HG03521 (cell line): ENCODE measurements around the gene FGD3.
"Not testable (repeated sequence)": the region's sequence is repeated elsewhere in the genome, so short reads cannot be mapped to it uniquely, and the experiment has no call there.

ENCODE experiments used
- ATAC-seq: cut with Tn5 transposase; IDR thresholded peaks from one replicate; pipeline ENCODE4 v1.9.1; 2021; ENCODE audit warnings: mild to moderate bottlenecking, moderate library complexity; ENCODE audit not compliant: unreplicated experiment

FGD3 gene, protein sequence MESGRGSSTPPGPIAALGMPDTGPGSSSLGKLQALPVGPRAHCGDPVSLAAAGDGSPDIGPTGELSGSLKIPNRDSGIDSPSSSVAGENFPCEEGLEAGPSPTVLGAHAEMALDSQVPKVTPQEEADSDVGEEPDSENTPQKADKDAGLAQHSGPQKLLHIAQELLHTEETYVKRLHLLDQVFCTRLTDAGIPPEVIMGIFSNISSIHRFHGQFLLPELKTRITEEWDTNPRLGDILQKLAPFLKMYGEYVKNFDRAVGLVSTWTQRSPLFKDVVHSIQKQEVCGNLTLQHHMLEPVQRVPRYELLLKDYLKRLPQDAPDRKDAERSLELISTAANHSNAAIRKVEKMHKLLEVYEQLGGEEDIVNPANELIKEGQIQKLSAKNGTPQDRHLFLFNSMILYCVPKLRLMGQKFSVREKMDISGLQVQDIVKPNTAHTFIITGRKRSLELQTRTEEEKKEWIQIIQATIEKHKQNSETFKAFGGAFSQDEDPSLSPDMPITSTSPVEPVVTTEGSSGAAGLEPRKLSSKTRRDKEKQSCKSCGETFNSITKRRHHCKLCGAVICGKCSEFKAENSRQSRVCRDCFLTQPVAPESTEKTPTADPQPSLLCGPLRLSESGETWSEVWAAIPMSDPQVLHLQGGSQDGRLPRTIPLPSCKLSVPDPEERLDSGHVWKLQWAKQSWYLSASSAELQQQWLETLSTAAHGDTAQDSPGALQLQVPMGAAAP

DNA sequence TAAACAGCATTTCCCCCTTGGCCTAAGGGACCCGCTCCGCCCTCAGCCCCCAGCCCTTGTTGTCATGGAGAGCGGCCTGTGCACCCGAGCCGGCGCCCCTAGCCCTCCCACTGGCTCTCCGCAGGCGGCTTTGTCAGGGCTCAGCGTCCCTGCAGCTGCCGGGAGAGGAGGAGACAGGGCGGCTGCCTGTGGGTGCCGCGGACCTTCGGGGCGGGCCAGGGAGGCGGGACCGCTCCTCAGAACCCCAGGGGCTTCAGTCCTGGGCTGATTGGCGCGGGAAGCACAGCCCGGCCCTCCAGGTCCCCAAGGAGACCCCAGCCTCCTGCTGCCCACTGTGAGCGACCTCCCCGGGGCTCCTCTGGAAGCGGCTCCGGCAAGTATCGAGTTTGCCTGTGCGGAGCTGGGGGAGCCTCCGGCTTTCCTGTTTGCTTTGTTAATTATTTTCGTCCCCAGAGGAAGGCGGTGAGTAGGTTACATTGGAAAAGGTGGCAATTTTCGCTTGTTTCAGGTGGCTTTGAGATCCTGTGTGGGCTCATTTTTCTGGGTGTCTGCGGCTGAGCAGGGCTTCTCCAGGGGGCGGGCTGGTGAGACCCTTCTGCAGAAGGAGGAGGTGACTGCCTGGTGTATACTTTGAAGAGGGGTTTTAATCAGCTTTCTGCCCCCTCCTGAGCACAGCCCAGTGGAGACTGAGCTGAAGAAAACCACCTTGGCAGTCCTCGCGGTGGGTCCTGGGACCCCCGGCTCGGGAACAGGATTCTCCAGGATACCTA, at the start of gene FGD3:
TSS of gene FGD3 (plus strand) at position 256 of the 770 bp plus-strand sequence. CDS start 28,734 bp downstream, outside the sequence.
- ATAC-seq: no peak

DNA sequence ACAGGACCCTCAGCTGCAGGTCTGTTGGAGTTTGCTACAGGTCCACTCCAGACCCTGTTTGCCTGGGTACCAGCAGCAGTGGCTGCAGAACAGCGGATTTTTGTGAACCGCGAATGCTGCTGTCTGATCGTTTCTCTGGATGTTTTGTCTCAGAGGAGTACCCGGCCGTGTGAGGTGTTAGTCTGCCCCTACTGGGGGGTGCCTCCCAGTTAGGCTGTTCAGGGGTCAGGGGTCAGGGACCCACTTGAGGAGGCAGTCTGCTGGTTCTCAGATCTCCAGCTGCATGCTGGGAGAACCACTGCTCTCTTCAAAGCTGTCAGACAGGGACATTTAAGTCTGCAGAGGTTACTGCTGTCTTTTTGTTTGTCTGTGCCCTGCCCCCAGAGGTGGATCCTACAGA, 42.2 kb upstream of the FGD3 start:
- ATAC-seq: not testable (repeated sequence)

DNA sequence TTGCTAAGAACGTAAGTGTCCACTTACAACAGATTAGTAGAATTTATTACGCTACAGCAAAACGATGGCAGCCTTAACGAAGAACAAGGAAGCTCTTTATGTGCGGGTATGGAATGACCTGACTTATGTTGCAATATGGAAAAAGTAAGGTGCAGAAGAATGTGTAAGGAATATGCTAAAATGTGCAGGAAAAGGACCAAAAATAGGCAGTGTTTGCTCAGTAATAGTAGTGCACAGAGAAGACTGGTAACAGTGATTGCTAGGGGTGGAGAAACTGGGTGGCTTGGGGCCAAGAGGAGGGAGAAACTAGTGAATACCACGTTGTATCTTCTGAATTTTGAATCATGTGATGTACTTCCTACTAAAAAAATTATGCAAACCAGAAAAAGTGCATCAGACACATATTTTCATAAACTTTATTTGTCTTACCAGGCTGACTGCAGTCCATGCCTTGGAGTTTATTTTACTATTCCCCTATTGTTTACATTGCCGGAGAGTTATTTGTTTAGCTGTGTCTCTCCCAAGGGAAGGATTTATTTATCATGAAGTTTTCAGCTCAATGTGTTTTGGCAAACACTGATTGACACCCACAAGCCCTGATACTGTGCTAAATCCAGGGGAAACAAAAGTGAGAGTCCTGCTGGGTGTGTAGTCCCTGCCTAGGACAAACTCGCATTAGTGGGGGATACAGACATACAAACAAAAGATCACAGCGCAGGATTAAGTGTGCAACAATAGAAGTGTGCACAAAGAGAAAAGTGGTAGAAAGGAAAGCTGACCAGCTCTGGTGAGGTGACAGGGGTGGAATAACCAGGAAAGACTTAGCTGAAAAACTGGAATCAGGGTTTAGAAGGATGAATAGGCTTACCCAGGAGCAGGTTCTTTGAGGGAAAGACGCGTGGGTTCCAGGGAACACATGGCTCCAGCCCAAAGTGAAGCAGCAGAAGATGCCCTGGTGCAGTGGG, 35.5 kb upstream of the FGD3 start:
- no peak for ATAC-seq

DNA sequence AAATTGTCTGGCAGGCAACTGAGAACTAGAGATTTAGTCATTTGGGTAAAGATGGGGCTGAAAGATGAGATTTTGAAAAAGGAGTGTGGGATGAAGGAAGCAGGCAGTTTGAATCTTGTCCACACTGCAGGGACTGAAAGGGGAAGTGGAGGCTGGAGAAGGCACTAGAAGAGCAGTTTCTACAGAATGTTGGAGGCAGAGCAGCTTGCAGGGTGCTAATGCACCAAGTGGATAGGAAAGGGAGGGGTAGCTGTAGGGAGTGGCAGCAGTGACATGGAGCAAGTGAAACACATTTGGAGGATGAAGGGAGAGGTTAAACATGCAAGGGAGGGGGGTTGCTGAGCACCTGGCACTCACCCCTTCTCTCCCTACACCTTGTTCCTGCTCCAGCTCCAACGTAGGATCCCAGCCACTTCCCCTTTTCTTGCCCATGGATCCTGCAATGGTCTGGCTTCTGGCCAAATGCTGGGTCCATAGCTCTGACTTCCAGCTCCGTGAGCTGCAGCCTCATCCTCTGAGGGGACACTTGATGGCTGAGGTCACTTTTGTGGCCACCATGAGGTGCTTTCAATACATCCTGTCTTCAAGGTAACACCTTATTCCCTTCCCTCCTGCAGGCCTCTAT, 30.0 kb upstream of the FGD3 start:
- ATAC-seq: no peak

DNA sequence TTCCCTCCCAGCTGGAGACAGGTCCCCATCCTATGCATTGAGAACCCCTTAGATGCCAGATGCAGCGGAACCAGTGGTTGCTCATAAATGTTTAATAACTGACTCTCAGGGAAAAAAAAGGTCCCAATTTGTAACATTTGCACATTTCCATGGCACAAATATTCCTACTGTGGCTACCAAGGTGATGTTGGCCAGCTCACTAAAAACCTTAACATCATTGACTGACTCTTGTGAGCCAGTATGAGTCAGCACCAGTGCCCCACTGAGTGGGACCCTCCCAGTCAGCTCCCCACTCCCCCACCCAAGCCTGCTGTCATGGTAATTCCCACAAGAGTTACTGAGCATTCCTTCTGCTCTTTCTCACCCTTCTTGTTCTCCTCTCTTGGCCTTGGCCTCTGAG, 26.9 kb upstream of the FGD3 start:
- ATAC-seq: no peak

DNA sequence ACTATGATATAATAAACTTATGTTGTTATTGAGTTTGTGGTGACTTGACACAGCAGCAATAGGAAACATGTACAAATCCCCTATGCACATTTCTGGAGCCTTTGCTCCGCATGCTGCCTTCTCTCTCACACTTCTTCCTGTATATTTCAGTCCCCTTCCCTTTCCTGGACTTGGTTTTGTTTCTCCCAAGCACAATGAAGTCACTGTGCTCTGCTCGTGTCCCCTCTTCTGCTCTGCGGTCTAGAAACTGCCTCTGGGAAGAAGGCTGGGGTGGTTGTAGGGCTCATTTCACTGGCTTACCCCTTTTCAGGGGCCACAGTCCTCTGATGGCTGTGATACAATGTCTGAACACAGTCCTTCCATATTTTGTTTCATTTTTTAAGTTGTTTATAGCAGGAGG, 15.7 kb upstream of the FGD3 start:
- ATAC-seq: no peak

DNA sequence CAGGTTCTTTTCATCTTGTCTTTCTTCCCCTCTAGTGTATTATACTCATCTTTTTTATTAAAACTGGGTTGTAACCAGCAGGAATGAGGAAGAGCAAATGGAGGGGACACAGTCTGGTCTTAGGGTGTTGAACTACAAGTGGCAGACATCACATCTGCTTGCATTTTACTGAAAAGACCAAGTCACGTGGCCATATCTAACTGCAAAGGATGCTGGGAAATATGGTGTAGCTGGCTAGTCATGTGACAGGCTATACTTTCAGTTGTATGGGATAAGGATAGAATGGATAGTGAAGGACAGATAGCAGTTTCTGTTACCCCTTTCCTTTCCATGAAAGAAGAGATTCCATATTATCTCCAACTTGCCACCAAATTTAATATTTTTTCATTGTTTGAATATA, 13.0 kb upstream of the FGD3 start:
- ATAC-seq: no peak

DNA sequence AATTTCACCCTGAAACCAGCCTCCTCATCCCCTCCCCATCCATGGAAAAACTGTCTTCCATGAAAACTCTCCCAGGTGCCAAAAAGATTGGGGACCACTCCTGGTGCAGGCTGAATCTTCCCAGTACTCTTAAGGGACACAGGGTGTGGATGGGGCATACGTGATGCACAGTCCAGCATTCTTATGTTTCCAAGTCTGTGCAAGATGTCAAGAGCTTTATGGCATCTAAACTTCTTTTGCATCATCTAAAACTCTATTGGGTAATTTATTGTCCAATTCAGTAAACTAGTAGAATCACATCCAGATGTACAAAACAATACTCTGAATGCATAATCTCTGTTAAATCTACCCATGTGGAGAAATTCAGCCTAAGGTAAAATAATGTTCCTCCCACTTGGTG, 9.3 kb upstream of the FGD3 start:
- no peak for ATAC-seq

DNA sequence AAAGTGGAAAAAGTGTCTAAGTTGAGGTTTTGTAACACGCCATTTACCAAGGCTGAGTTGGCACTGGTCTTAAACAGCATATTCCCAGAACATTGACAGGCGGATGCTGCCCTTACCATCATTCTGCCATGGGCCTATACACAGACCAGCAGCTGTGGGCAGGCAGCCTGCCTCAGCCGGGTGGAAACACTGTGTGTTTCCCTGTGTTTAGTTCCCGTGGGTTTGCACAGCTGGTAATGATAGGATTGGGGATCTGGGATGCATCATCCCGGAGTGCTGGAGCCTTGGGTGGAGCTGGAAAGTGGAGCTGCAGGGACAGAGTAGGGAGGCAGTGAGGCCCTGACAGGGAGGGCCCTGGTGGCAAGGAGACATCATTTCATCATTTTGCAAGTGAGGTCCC, 5.5 kb upstream of the FGD3 start:
- no peak for ATAC-seq

DNA sequence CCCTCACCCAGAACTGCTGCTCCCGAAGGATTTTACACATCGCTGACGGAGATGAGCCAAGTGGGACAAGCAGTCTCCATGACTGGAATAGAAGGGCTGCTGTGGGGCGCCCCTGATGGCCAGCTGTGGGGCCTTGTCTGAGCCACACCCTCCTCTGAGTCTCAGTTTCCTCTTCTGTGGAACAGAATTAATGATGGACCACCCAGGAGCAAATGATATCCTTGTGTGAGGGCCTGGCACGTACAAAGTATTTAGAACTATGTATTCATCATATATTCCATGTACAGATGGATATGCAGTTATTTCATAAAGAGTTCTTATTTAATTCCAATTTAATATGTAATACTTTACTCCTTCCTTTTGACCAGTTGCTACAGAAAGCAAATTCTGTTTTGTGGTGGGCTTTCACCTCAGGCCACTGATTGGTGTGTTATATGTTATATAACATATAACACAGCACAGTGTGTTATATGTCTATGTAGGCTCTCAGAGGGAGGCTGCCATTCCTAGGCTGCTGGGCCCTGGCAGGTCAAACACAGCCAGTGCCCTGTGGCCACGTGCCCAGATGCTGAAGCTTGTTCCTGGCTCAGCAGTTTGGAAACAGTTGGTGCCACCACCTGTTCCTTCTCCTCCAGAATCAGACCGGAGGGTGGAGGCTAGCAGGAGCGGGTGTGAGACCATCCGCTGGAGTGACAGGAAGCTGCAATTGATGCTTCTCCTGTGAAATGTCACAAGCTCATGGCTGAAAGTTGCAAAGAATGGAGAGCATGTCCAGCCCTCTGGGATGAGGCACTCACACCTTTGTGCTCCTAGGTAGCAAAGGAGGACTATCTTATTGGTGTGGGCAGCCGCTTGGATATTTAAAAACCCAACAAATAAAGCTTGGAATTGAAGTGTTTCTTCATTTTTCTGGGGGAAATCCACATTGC, 4.4 kb upstream of the FGD3 start:
- ATAC-seq: no peak

DNA sequence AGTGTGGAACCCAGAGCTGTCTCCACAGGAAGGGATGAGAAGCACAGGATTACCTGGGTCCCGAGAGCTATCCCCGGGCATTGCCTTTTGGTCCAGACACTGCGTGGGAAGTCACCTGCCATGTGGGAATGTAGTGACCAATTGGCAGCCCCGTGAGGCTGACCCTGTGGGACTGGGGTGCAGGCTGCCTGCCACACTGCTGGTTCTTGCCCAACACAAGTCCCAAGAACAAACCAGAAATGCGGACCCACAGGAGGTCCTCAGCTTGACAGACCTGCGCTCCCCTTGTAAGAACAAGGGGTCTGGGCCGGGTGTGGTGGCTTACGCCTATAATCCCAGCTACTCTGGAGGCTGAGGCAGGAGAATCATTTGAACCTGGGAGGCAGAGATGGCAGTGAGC, 2.4 kb upstream of the FGD3 start:
- ATAC-seq: no peak

DNA sequence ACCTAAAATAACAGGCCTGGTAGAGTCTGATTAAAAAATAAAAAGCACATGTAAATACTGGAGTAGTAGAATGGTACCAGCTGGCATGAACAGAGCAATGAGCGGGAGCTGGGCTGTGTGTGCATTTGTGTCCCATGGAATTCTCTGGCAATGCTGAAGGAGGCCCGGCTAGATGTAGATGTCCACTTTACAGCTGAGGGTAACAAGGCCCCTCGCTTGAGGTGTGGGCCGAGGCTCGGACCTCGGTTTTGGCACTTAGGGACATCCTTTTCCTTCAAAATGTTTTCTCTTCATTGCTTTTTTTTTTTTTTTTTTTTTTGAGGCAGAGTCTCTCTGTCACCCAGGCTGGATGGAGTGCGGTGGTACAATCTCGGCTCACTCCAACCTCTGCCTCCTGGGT, 1.5 kb upstream of the FGD3 start:
- no peak for ATAC-seq

DNA sequence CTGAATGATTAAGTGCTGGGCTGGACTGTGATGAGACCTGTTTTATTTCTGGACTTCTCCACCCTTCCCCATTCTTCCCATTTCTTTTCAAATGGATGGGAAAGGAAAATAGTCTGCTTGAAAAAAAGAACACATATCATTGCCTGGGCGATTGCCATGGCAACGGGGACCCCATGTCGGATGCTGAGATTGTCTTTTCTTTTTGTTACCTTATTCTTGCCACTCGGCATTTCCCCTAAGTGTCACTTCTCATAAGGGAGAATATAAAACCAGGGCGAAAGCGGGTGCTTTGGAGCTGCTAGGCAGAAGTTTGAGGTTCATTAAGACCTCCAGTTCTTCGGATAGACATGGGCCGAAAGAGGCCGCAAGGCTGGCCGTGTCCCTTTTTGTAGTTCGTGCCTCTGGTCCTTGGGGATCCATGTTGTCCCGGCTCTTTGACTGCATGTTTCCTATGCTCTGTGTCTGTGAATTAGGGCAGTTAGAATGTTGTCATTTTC, 763 bp downstream of the FGD3 start:
- no peak for ATAC-seq

DNA sequence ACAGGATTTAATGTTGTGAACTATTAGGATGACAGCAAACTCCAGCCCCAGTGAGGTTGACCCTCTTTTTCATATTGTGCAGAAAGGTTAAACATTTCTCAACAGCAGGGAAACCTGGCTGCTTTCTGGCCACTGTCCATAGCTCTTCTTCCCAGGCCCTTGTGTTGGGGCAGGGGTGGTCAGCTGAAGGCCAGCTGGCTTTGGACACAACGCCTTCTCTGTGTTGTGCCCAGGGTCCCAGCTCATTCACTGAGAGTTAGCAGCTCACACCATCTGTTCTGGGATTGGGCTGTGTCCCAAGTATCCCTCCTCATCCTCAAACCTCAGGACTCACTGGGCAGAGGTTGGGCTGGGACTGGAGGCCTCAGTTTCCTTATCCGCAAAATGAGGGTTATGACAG, 1.3 kb downstream of the FGD3 start:
- no peak for ATAC-seq

DNA sequence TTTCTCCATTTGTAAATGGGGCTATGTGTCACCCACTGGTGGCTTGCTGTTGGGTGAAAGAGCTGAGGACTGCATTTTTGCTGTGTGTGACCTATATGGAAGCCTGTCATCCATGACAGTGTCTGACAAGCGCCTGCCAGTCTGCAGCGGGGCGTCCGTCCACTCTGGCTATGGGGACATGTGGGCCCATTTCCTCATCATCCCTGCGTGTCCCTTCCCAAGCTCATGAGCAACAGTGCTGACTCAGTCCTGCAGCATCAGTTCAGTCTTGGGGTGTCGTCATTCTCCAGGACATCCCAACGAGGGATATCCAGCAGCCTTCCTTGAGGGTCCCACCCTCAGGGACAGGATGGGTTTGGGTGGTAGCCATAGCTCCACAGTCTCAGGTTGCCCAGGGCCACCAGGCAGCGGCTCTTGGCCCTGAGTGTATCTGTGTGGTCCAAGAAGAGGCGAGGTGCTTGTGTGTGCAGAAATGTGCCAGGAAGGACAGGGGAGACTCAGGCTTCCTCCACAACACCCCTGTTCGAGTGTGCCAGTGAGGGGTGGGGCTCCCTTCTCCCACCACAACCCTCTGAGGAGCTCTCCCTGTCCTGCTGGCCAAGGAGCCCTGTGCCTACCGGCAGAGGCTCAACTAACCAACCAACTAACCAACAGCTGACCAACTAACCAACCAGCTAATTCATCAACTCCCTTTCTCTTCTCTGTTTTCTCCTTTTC, 2.1 kb downstream of the FGD3 start:
- ATAC-seq: no peak

DNA sequence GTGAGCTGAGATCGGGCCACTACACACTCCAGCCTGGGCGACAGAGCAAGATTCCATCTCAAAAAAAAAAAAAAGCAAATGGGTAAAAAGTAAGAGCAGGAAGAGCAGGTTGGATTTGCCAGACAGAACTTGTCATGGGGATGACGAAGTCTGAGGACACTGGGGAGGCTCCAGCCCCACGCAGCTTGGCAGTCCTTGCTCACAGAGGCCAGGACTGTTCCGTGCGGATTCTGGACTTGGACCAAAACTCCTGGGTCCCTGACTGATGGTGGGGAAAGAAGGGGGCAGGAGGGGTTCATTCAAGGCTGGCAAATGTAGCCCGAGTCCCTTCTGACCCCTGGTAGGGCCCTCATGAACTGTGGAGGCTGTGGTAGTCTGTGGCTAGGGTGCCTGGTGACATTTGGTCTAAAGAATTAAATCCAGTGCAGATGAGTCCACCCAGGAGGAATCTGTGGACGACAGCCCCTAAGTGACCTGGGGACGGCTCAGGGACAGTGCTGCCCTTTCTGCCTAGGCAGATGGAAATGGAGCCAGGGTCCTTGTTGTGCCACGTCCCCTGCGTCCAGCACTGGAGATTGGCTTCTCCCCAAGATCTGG, 3.1 kb downstream of the FGD3 start:
- no peak for ATAC-seq

DNA sequence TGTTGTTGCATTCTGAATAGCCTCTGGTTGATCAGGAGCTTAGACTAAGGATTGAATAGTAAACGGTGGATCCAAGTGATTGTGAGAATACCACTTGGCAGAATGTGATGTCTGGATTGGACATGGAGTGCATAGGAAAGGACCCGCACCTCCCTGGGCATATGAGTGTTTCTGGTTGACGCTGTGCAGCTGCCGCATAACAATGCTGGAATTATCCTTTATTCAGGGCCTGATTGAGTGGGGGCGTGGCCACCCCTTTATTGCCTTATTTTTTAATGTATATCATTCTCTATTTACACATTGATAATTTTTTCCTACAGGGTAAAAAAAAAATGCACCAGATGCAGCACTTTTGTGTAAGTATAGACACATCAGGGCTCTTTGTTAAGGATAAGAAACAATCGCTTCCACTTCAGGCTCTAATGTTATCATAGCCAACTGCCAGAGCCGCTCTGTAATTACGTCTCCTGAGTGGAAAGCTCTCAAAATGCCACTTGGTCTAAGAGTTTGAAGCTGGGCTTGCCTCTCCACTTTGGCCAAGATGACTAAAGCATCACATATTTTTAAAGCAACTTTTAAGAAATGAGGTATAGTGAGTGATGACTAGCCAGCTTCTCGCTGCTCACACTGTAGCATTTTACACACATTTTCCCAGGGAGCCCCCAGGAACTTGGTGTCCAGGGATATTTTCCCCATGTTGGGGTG, 5.7 kb downstream of the FGD3 start:
- ATAC-seq: no peak
